Measurements from ENCODE around the gene NR3C1. TPM values are rescaled to one million over a fixed set of nuclear protein-coding genes. Genes with fewer than 3 reads are reported as not detected.
A peak's percentile ranks its signal among the peaks of the same experiment; 100 is the strongest.

Gene NR3C1
- total and polyA plus RNA-seq, 2 donors (not counting 1 experiment from before 2014, with no cell fraction given): 17.6 to 218 TPM

DNA sequence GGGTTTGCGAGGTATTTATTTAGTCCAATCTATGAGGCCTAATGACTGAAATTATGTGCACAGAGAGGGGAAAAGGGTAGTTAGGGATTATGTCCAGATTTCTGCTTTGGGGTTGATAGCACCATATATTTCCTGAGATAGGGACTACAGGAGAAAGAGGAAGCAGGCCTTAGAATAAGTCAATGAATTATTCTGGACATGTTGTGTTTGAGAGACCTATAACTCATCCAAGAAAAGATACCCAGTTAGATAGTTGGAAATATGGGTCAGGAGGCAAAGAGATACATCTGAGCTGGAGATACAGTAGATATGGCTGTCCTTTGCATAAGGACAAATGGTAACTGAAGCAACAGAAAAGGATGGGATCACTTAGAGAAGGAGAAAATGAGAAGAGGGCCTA, 53.1 kb downstream of the NR3C1 start:
- WGBS (ENCODE audit: insufficient coverage): no CpG with 5 or more reads among the region's 1 CpG
- peak overlapping the region in 1 of 2 donors; percentile 42 for H3K27ac ChIP-seq (ENCODE audit: low read length in 2 of 2)

DNA sequence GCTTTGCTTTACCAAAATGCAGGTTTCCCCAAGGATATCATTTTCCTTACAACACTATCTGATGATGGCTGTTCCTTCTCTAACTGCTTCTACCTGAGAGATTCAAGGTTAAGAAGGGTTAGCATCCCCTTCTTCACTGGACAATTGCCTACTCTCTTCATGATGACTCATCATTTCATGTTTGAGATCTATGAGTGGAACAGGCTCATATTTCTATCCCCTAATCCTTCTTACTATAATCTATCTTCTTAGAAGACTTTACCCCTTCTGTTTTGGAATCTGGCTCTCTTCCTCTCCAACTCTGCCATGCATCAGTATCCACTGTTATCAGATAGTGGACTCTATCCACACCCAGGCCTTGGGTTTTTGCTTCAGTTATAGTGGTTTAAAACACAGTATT, 54.3 kb downstream of the NR3C1 start:
- Mint-ChIP-seq H3K4me3 (no peak overlapping the region), H3K27ac (no peak overlapping the region), H3K27me3 (no peaks in the 10 kb centered on the region), H3K4me1 (peaks cover 49% of the 10 kb centered on the region), H3K9me3 (ENCODE audit: insufficient read depth) (no peaks in the 10 kb centered on the region)
- POLR2A ChIA-PET: no interaction called here
- no peak overlapping the region for H3K9ac ChIP-seq (ENCODE audit: low read length)
- H2AFZ ChIP-seq (ENCODE audit: insufficient read depth, low read depth, low read length, poor library complexity, severe bottlenecking): no peak overlapping the region
- H4K20me1 ChIP-seq (ENCODE audit: control insufficient read depth, insufficient read depth, low read length, poor library complexity, severe bottlenecking): peaks cover 58% of the 10 kb centered on the region
- TF ChIP-seq, protein P1, sequence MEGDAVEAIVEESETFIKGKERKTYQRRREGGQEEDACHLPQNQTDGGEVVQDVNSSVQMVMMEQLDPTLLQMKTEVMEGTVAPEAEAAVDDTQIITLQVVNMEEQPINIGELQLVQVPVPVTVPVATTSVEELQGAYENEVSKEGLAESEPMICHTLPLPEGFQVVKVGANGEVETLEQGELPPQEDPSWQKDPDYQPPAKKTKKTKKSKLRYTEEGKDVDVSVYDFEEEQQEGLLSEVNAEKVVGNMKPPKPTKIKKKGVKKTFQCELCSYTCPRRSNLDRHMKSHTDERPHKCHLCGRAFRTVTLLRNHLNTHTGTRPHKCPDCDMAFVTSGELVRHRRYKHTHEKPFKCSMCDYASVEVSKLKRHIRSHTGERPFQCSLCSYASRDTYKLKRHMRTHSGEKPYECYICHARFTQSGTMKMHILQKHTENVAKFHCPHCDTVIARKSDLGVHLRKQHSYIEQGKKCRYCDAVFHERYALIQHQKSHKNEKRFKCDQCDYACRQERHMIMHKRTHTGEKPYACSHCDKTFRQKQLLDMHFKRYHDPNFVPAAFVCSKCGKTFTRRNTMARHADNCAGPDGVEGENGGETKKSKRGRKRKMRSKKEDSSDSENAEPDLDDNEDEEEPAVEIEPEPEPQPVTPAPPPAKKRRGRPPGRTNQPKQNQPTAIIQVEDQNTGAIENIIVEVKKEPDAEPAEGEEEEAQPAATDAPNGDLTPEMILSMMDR (IDR thresholded peaks at IDR 0.05): no peak
- TF ChIP-seq EZH2 (IDR thresholded peaks at IDR 0.05; ENCODE audit: borderline replicate concordance, insufficient read depth, low read depth, low read length, poor library complexity, severe bottlenecking): no peak
- H3K27ac ChIP-seq (ENCODE audit: low read length in 2 of 2): peak overlapping the region in 1 of 2 donors; percentile 42
- H3K36me3 ChIP-seq (replicated peaks in 1 of 2; ENCODE audit: control extremely low read depth in 1 of 2, control insufficient read depth in 1 of 2, extremely low read depth in 1 of 2, insufficient read depth in 2 of 2, low read length in 1 of 2): peaks cover 0 to 3% of the 10 kb centered on the region in 2 experiments
- ATAC-seq (ENCODE audit: low read depth) (no peak), DNase-seq (no peak)
- intact Hi-C loops (cut with micrococcal nuclease): loop anchor here (10.0 kb wide), 1 partner anchor 46 kb away; no protein-coding TSS in a partner anchor
- H3K4me1 ChIP-seq (ENCODE audit: control insufficient read depth in 2 of 2, insufficient read depth in 2 of 2, low read length in 2 of 2): peaks cover 48 to 67% of the 10 kb centered on the region in 2 donors
- H3K79me2 ChIP-seq (ENCODE audit: control insufficient read depth, insufficient read depth, low read length): peaks cover 98% of the 10 kb centered on the region
- H3K4me3 ChIP-seq (ENCODE audit: control extremely low read depth in 1 of 5, extremely low read depth in 1 of 5, insufficient read depth in 1 of 5, low read depth in 2 of 5, low read length in 4 of 5): no peak overlapping the region
- no peaks in the 10 kb centered on the region for H3K27me3 ChIP-seq (replicated peaks in 1 of 4; ENCODE audit: control extremely low read depth in 1 of 4, control insufficient read depth in 3 of 4, insufficient read depth in 4 of 4, low read length in 3 of 4)
- no peaks in the 10 kb centered on the region for H3K9me3 ChIP-seq (ENCODE audit: control extremely low read depth in 1 of 3, control insufficient read depth in 2 of 3, insufficient read depth in 1 of 3, low read length in 2 of 3)
- peak overlapping the region; percentile 21 for H3K4me2 ChIP-seq (replicated peaks; ENCODE audit: low read depth, low read length, poor library complexity, severe bottlenecking)
- CTCF ChIA-PET: no interaction called here

More for the DNA sequence above, 53.1 kb downstream of the NR3C1 start:
- Histone ChIP-seq H3K9ac (ENCODE audit: low read length) (no peak overlapping the region), H2AFZ (ENCODE audit: insufficient read depth, low read depth, low read length, poor library complexity, severe bottlenecking) (no peak overlapping the region), H4K20me1 (ENCODE audit: control insufficient read depth, insufficient read depth, low read length, poor library complexity, severe bottlenecking) (peaks cover 50% of the 10 kb centered on the region), H3K36me3 (replicated peaks in 1 of 2; ENCODE audit: control extremely low read depth in 1 of 2, control insufficient read depth in 1 of 2, extremely low read depth in 1 of 2, insufficient read depth in 2 of 2, low read length in 1 of 2) (peaks cover 0 to 3% of the 10 kb centered on the region in 2 experiments), H3K4me1 (ENCODE audit: control insufficient read depth in 2 of 2, insufficient read depth in 2 of 2, low read length in 2 of 2) (peaks cover 55 to 72% of the 10 kb centered on the region in 2 donors), H3K4me2 (replicated peaks; ENCODE audit: low read depth, low read length, poor library complexity, severe bottlenecking) (peak overlapping the region; percentile 21), H3K4me3 (ENCODE audit: control extremely low read depth in 1 of 5, extremely low read depth in 1 of 5, insufficient read depth in 1 of 5, low read depth in 2 of 5, low read length in 4 of 5) (no peak overlapping the region), H3K9me3 (ENCODE audit: control extremely low read depth in 1 of 3, control insufficient read depth in 2 of 3, insufficient read depth in 1 of 3, low read length in 2 of 3) (no peaks in the 10 kb centered on the region), H3K27me3 (replicated peaks in 1 of 4; ENCODE audit: control extremely low read depth in 1 of 4, control insufficient read depth in 3 of 4, insufficient read depth in 4 of 4, low read length in 3 of 4) (no peaks in the 10 kb centered on the region), H3K79me2 (ENCODE audit: control insufficient read depth, insufficient read depth, low read length) (peaks cover 98% of the 10 kb centered on the region)
- H3K27ac Mint-ChIP-seq: no peak overlapping the region
- H3K4me1 Mint-ChIP-seq: peaks cover 56% of the 10 kb centered on the region
- TF ChIP-seq, protein P1 (IDR thresholded peaks at IDR 0.05): no peak
- TF ChIP-seq EZH2 (IDR thresholded peaks at IDR 0.05; ENCODE audit: borderline replicate concordance, insufficient read depth, low read depth, low read length, poor library complexity, severe bottlenecking): no peak
- ChIA-PET POLR2A (no interaction called here), CTCF (interaction anchor here (1.0 kb wide), 1 partner anchor 18 kb away, joined by 3 read pairs; no protein-coding TSS in a partner anchor)
- DNase-seq (no peak), ATAC-seq (ENCODE audit: low read depth) (no peak)
- H3K9me3 Mint-ChIP-seq (ENCODE audit: insufficient read depth): no peaks in the 10 kb centered on the region
- H3K4me3 Mint-ChIP-seq: no peak overlapping the region
- H3K27me3 Mint-ChIP-seq: no peaks in the 10 kb centered on the region
- intact Hi-C loops (cut with micrococcal nuclease): loop anchor here (5.0 kb wide), 1 partner anchor 33 kb away; no protein-coding TSS in a partner anchor
